ENCODE measurements around the gene FAM98A. TPM values are rescaled to one million over a fixed set of nuclear protein-coding genes. Genes with fewer than 3 reads are reported as not detected.

The FAM98A gene
- total RNA-seq, 1 experiment from 2014 or later, result 41.2 TPM

DNA sequence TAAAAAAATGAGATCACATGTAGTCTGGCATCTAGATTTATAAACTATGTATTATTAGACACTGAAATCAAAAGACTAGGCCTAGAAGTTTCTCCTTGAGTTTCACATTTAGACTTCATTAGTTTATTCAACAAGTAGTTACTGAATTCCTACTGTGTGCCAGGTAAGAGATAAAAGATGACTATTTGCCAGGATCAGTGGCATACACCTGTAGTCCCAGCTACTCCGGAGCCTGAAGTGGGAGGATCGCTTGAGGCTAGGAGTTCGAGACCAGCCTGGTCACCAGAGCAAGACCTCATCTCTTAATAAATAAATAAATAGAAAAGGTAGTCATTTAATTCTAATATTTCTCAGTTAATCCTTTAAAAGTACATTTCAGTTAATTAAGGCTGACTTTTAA is 2.1 kb downstream of the FAM98A start:
- DNase-seq (ENCODE audit: low read depth), result no peak

DNA sequence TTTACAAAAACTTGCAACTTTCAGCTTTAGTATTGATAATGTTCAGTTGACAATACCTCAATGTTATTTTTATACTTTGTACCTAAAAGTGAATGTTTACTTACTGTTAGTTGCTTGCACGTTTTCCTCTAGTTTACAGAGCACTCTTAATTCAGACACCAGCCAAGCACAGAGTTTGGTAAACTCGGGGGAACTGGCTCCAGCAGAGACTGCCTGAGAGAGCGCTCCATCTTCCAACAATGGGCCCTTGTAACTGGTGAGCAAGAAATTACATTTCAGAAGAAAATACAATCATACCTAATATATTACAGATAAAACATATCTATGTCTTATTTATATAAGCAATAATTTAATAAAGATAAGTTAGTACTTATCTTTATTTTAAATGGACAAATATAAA is 3.7 kb downstream of the FAM98A start:
- no peak for DNase-seq (ENCODE audit: low read depth)

- peak; percentile 15 for DNase-seq (ENCODE audit: low read depth)
These were observed 9.7 kb downstream of the FAM98A start for GRCh38 chr2:33589444-33589843.

GRCh38 chr2:33588232-33588631 is 10.9 kb downstream of the FAM98A start:
- no peak for DNase-seq (ENCODE audit: low read depth)

GRCh38 chr2:33586766-33587165 is 12.3 kb downstream of the FAM98A start:
- no peak for DNase-seq (ENCODE audit: low read depth)

DNA sequence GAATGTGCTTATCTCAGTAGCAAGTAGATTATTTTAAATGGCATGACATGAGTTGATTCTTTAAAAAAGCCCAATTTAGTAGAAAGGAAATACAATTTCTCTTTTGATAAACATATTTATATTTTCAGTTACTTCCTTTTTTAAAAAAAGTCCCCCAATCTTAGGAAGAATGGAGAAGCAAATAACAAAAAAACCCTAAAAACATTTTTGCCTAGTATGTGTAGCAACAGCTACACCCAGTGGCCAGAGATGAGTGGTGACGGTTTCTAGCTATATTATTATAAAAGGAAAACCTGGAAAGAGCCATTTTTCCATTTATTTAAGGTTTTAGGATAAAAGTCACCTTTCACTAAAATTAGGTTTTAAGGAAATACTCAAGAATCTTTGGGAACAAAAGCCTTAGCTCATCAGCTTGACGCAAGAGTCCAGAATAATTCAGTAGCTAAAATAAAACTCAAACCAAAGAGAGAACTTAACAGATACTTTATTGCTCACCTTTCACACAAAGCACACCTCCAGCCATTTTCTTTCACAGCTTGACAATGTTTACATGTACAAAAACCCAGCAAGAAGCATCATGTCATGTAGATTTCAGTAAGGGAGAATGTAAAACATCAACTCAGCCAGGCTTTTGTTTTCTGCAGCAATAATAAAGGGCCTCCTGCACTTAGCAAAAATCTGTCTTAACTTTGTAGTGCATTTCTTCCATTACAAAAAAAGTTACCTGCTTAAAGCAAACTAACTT is 15.7 kb downstream of the FAM98A start:
- DNase-seq (ENCODE audit: low read depth), result peak; percentile 49

DNA sequence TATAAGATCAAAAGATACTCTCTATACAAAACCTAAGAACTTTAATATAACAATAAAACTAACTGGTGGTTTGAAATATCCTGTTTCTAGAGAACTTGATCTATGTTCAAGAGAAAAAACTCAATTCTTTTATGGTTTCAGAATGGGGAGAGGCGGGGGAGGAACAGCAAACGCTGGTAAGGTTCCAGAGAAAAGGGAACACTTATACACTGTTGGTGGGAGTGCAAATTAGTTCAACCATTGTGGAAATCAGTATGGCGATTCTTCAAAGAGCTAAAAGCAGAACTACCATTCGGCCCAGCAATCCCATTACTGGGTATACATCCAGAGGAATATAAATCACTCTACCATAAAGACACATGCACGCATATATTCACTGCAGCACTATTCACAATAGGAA is 17.2 kb downstream of the FAM98A start:
- DNase-seq (ENCODE audit: low read depth), result no peak

GRCh38 chr2:33579227-33579626 is 19.9 kb downstream of the FAM98A start:
- no peak for DNase-seq (ENCODE audit: low read depth)

- DNase-seq (ENCODE audit: low read depth), result no peak
These were observed 21.4 kb downstream of the FAM98A start for GRCh38 chr2:33577668-33578067.

- no peak for DNase-seq (ENCODE audit: low read depth)
These were observed 22.0 kb downstream of the FAM98A start for GRCh38 chr2:33577084-33577483.

DNA sequence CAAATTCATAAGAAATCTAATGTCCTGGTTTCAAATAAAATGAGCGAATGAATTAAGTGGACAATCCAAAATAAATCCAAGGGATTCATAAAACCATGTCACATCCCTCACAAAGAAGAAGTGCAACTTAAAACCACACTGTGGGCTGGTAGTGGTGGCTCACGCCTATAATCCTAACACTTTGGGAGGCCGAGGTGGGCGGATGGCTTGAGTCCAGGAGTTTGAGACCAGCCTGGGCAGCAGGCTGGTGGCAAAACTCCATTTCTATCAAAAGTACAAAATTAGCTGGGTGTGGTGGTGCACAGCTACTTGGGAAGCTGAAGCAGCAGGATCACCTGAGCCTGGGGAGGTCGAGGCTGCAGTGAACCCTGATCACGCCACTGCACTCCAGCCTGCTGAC is 25.4 kb downstream of the FAM98A start:
- DNase-seq (ENCODE audit: low read depth), result no peak

GRCh38 chr2:33570681-33571080 is 28.4 kb downstream of the FAM98A start:
- peak; percentile 36 for DNase-seq (ENCODE audit: low read depth)

DNA sequence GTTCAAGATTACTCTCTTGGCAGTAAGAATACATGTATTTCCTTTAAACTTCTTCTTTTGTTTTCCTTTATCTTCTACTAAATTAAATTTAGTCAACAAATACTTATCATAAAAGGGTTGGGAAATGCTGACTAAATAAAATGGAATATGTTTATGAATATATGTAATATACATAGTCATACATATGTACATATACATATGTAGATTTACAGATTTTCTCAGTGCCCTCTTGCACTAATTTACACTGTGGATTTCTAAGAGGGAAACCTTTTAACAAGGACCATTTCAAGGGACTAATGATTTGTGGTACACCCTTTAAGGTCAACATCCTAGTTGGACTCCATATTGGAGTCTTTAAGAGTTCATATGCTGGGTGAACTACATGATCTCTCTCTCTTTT is 37.2 kb downstream of the FAM98A start:
- no peak for DNase-seq (ENCODE audit: low read depth)

DNA sequence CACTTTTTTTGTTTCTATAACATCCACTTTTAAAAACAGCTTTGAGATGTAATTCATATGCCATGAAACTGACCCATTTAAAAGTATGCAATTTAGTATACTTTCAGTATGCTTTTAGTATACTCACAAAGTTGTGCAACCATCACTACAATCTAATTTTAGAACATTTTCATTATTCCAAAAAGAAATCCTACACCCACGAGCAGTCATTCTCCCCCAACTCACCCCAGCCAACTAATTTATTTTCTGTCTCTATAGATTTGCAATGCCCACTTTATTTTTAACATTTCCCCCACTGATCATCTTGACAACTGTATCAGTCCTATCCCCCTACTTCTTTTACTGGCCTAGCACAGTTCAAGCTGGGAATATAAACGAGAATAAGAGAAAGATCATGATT is 39.1 kb downstream of the FAM98A start:
- DNase-seq (ENCODE audit: low read depth), result no peak

GRCh38 chr2:33559328-33559727 is 39.8 kb downstream of the FAM98A start:
- DNase-seq (ENCODE audit: low read depth), result no peak

DNA sequence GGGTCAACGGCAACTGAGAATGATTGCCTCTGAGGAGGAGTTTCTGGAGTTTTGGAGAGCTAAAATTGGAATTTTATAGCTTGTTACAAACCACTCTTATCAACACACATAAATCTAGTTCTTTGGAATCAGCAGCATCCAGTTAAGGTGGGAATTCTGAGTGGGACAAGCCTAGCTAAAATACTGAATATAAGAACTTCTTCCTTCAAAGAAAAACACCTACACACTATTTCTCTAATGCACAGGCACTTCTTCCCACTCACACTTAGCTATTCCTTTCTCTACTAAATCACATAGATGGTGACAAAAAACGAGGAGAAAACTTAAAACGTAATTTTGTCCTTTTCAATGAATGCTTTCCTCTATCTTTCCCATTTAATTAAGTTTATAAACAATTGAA is 43.4 kb downstream of the FAM98A start:
- no peak for DNase-seq (ENCODE audit: low read depth)

GRCh38 chr2:33552758-33553461 is 46.2 kb downstream of the FAM98A start:
- DNase-seq (ENCODE audit: low read depth), result peak; percentile 51

DNA sequence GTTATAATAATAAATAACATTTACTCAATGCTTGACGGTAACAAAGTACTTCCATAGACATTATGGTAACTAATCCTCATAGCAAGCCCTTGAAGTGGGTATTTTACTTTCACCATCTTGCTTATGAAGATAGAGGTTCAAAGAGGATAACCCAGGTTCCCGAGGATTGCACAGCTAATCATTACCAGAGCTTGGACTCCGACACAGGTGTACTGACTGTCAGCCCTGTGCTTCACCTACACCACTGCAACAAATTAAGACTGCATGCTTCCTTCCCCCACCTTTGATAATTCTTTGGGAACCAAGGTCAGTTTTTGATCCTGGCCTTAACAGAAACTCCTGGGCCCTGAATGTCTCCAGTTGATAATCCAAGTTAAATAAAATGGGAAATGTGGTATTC is 48.9 kb downstream of the FAM98A start:
- DNase-seq (ENCODE audit: low read depth), result no peak

DNA sequence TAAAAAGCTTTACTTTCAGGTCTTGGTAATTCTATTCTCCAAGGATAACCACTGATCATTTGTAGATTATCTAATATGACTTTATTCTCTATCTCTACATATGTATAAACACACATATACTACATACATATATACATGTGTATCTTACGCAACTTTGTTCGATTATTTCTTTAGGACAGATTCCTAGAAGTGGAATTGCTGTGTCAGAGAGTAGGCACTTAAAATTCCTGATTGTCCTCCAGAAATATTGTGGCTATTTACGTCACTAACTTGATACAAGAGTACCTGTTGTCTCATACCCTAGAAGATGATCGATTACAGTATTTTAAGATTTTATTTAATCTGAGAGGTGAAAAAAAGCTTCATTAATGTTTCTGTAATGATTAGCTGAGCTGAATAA is 57.9 kb downstream of the FAM98A start:
- DNase-seq (ENCODE audit: low read depth), result no peak

DNA sequence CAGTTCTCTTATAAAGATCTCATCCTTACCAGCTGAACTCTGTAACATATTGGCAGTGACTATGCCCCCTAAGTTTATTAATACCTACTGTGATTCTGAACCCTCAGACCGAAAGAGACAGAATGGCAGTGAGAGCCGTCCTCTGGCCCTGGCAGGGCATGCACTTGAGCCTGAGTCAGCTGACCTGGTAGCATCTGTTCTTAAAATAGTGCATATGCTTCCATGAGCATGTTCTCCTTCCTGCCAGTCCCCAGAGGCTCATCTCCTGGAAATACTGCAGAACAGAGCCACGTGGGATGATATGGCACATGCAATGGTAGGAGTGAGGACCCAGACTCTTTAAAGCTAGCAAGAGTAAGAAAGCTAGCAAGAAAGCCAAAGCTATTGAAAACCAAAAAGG is 63.7 kb downstream of the FAM98A start:
- peak; percentile 42 for DNase-seq (ENCODE audit: low read depth)
